Duodenal mucosa (tissue), 2 donors: Measurements from ENCODE around the gene SBF2.

Experiments
- H3K27ac ChIP-seq: one replicate; pipeline ENCODE4 v1.7.0; 2013; ENCODE audit warnings: low read depth, low read length
- H3K27me3 ChIP-seq, 2 donors: one replicate each; pipeline ENCODE4 v1.7.0; 2013; ENCODE audit warnings: low read length in 2 of 2, control low read depth in 1 of 2; ENCODE audit not compliant: insufficient read depth in 2 of 2, control insufficient read depth in 1 of 2
- H3K36me3 ChIP-seq, 2 donors: one replicate each; pipeline ENCODE4 v1.7.0; 2013; ENCODE audit warnings: low read length in 2 of 2, control low read depth in 1 of 2; ENCODE audit not compliant: insufficient read depth in 2 of 2, control insufficient read depth in 1 of 2
- H3K4me1 ChIP-seq, 2 donors: one replicate each; pipeline ENCODE4 v1.7.0; 2013; ENCODE audit warnings: low read length in 2 of 2, control low read depth in 1 of 2; ENCODE audit not compliant: insufficient read depth in 2 of 2, control insufficient read depth in 1 of 2
- H3K4me3 ChIP-seq, 2 donors: one replicate each; pipeline ENCODE4 v1.7.0; 2013; ENCODE audit warnings: low read length in 2 of 2, low read depth in 1 of 2
- H3K9ac ChIP-seq, 2 donors: one replicate each; pipeline ENCODE4 v1.7.0; 2013; ENCODE audit warnings: low read length in 2 of 2, low read depth in 1 of 2
- H3K9me3 ChIP-seq, 2 donors: one replicate each; pipeline ENCODE4 v1.7.0; 2013; ENCODE audit warnings: low read length in 2 of 2, control low read depth in 1 of 2; ENCODE audit not compliant: control insufficient read depth in 1 of 2

The SBF2 gene

DNA sequence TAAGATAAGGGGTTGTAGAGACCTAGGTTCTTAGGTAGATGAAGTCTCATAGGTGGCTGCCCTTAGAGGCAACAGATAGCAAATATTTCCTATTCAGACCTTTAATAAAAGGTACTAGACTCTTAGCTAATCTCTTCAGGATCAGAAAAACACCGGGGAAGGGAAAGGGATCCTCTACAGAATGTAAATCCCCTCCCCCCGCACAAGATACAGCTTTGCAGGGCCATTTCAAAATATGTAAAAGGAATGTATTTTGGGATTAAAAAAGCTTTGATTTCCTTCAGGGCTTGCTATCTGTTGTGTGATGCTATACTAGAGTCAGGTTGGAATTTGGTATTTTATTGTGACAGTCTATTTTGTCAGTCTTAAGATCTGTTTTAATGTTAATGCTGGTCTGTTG, 517.0 kb downstream of the SBF2 start:
- no peaks in the 10 kb centered on the region for H3K9me3 ChIP-seq
- no peak overlapping the region for H3K9ac ChIP-seq
- no peaks in the 10 kb centered on the region for H3K4me1 ChIP-seq
- no peak overlapping the region for H3K27ac ChIP-seq
- H3K27me3 ChIP-seq, result no peaks in the 10 kb centered on the region
- no peak overlapping the region for H3K4me3 ChIP-seq
- H3K36me3 ChIP-seq, result peaks cover 18 to 25% of the 10 kb centered on the region in 2 donors

DNA sequence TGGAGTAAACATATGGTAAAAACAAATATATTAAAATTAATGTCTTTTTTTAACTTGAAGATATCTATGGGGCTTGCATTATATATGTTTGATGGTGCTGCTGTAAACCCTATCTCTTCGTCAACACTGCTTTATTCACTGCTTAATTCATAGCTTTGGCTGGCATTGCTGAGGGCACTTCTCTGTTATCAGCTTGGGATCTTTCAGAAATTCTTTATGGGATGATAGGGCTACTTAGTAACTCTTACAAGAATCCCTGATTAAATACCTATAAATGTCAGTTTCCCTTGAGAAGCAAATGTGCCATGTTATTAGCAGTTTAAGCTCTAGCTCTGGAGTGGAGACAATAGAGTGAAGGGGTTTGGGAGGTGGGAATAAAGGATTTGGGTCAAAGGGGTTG, 517.8 kb downstream of the SBF2 start:
- H3K27ac ChIP-seq, result no peak overlapping the region
- H3K9me3 ChIP-seq, result no peaks in the 10 kb centered on the region
- no peaks in the 10 kb centered on the region for H3K4me1 ChIP-seq
- H3K9ac ChIP-seq, result no peak overlapping the region
- no peak overlapping the region for H3K4me3 ChIP-seq
- no peaks in the 10 kb centered on the region for H3K27me3 ChIP-seq
- peaks cover 15 to 19% of the 10 kb centered on the region in 2 donors for H3K36me3 ChIP-seq

DNA sequence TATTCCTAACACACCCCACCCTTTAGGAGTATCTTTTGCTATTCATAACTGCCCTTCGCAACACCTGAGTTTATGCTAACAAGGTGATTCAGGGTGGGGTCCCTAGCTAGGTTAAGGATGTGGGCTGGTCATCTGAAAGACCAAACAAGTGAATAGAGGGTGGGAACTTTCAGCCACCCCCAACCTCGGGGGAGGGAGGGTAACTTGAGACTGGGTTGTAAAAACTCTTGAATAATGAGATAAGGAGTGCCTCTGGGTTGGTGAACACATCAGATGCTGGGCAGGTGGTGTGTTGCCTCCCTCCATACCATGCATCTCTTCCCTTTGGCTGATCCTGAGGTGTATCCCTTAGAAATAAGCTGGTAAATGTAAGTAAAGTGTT, 518.6 kb downstream of the SBF2 start:
- H3K36me3 ChIP-seq, result peaks cover 10 to 11% of the 10 kb centered on the region in 2 donors
- H3K27ac ChIP-seq, result no peak overlapping the region
- no peaks in the 10 kb centered on the region for H3K9me3 ChIP-seq
- H3K27me3 ChIP-seq, result no peaks in the 10 kb centered on the region
- H3K4me1 ChIP-seq, result no peaks in the 10 kb centered on the region
- H3K4me3 ChIP-seq, result no peak overlapping the region
- H3K9ac ChIP-seq, result no peak overlapping the region

DNA sequence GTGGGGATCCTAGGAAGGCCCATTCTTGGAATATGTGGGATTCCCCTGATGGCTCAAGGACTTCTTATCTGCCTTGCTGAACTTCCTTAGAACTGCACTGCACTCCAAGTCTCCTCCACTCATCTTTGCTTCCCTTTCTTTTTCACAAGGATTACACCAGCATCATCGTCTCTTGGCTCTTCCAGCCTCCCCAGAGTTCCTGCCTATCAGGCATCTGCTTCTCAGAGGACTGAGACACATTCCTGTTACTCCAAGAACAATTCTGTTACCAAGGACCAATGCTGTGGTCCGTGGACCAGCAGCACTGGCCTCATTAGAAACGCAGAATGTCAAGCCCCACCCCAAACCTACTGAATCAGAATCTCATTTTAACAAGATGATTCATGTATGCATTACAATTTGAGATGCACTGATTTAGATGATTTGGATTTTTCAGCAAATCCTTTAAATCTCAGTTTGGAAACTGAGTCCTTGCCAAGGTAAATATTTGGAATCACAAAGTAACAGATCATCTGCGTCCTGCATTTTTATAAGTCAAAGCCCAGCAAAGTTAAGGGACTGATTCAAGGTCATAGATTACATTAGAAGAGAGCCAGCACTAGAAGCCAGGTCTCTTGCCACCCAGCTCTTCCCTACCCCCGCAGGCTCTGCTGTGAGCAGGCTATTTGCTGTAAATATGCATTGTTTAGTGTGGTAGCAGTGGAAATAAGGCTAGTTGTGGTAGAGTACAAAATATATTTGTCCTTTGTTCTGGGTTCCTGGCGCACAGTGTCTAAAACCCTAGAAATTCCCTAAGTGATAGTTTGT, 519.2 kb downstream of the SBF2 start:
- Histone ChIP-seq H3K36me3 (peaks cover 6% of the 10 kb centered on the region in 2 donors), H3K9ac (no peak overlapping the region), H3K4me1 (no peaks in the 10 kb centered on the region), H3K27me3 (no peaks in the 10 kb centered on the region), H3K27ac (no peak overlapping the region), H3K4me3 (no peak overlapping the region), H3K9me3 (no peaks in the 10 kb centered on the region)

DNA sequence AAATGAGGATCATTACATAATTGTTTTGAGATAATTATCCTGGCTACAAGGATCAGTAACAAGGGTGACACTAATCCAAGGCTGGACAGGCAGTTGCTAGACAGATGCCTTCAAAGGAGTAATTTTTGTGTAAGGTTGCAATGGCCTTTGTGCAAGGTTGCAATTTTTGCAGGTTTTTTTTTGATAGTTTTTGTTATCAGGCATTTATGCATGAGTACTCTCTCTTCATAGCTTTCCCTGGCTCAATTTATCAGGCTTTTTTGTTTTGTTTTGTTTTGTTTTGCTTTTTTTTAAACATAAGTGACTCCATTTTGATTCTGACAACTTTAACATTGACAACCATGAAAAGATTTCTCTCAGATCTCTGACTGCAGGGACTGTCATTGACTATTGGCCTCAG, 519.9 kb downstream of the SBF2 start:
- Histone ChIP-seq H3K27ac (no peak overlapping the region), H3K9me3 (no peaks in the 10 kb centered on the region), H3K4me1 (no peaks in the 10 kb centered on the region), H3K27me3 (no peaks in the 10 kb centered on the region), H3K36me3 (peaks cover 0 to 3% of the 10 kb centered on the region in 2 donors), H3K9ac (no peak overlapping the region), H3K4me3 (no peak overlapping the region)

DNA sequence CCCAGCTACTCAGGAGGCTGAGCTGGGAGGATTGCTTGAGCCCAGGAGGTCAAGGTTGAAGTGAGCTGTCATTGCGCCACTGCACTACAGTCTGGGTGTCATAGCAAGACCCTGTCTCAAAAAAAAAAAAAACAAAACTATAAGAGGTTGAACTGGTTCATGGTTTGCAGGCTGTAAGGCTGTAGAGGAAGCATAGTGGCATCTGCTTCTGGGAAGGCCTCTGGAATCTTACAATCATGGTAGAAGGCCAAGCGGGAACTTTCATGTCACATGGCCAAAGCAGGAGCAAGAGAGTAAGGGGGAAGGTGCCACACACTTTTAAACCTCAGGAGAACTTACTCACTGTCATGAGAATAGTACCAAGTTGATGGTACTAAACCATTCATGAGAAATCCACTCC, 520.5 kb downstream of the SBF2 start:
- Histone ChIP-seq H3K36me3 (peaks cover 0 to 3% of the 10 kb centered on the region in 2 donors), H3K4me1 (no peaks in the 10 kb centered on the region), H3K27ac (no peak overlapping the region), H3K27me3 (no peaks in the 10 kb centered on the region), H3K9me3 (no peaks in the 10 kb centered on the region), H3K4me3 (no peak overlapping the region), H3K9ac (no peak overlapping the region)

DNA sequence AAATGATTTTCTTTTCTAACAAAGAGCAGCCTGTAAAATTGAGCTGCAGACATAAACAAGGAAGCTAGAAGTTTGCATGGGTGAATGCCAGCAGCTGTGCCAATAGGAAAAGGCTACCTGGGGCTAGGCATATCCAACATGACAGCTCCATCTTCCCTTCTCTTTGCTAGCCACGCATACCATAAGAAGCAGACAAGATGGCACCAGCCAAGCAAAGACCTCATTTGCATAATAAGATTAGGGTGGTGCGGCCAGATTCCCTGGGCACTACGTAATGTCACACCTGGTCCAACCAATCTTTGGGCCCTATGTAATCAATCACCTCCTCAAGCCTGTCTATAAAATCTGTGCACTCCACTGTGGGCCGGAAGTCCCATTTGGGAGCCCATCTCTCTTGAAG, 521.8 kb downstream of the SBF2 start:
- Histone ChIP-seq H3K36me3 (no peaks in the 10 kb centered on the region), H3K9me3 (no peaks in the 10 kb centered on the region), H3K4me1 (no peaks in the 10 kb centered on the region), H3K4me3 (no peak overlapping the region), H3K27ac (no peak overlapping the region), H3K27me3 (no peaks in the 10 kb centered on the region), H3K9ac (no peak overlapping the region)

DNA sequence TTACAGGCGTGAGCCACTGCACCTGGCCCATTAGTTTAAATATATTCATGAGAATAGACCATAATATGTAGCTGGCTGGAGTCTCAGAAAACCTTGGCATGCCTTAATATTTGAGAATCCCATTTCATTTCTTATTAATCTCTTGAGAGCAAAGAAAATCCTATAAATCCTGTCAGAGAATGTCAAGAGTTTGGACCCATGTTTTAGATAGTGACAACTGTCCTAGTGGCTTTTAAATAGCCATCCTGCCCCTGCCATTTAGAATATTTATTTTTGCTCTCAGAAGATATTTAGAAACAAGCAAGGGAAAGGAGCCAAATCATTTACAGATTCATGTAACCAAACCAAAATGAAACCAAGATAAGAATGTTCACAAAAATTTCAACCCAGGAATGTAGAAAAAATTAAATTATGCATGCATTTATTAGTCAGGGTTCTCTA, 522.9 kb downstream of the SBF2 start:
- no peaks in the 10 kb centered on the region for H3K36me3 ChIP-seq
- no peak overlapping the region for H3K27ac ChIP-seq
- no peak overlapping the region for H3K9ac ChIP-seq

DNA sequence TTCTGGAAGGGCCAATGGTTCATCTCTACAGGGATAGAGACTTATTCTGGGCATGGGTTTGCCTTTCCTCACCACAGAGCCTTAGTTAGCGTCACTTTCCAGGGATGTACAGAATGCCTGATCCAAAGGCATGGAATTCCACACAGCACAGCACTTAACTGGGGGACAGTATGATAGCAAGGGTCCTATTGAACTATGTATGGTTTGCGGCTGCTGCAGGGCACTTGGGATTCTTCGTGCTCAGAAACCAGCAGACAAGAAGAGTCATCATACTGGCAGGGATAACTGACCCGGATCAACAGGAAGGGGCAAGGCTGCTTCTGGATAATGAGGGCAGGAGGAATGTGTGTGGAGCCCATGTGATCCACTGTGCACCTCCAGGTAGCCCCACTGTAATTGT, 524.4 kb downstream of the SBF2 start:
- Histone ChIP-seq H3K4me3 (no peak overlapping the region), H3K9me3 (no peaks in the 10 kb centered on the region), H3K27me3 (no peaks in the 10 kb centered on the region), H3K4me1 (peaks cover 0 to 3% of the 10 kb centered on the region in 2 donors), H3K9ac (no peak overlapping the region), H3K27ac (no peak overlapping the region), H3K36me3 (no peaks in the 10 kb centered on the region)

More for the DNA sequence above, 522.9 kb downstream of the SBF2 start:
- H3K4me3 ChIP-seq, result no peak overlapping the region
- H3K4me1 ChIP-seq, result no peaks in the 10 kb centered on the region
- H3K27me3 ChIP-seq, result no peaks in the 10 kb centered on the region
- no peaks in the 10 kb centered on the region for H3K9me3 ChIP-seq

DNA sequence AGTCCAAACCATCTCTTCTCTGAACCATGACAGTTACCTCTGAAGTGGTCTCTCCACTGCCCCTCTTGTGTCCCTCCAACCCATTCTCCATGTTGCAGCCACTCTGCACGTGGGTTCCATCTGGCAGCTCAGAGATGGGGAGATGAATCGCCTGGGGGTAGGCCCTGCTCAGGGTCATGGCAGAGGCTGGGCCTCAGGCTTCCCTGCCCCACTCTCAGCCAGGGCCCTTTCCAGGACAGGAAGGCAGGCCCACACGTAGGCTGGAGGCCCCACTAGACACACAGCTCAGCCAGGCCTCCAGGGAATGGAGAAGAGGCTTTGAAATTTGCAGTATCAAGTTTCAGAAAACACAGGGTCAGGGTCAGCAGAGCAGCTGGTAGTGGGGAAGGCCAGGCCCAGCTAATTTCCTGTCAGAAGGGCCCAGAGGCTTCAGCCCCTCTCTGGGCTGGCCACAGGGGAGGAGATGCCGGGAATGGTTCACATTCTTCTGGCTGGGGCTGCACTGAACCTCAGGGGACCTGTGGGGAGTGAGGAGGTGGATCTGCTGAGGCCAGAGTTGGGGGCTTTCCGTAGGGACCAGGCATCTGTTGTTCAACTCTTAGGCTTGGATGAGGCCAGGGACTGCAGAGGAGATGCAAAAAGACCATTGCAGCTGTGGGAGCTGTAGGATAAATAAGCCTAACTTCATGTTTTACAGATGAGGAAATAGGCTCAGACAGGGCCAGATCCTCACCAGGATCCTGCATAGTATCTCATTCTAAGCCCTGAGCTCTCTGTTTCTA, 528.5 kb downstream of the SBF2 start:
- peak overlapping the region; percentile 24 for H3K27ac ChIP-seq
- H3K9ac ChIP-seq, result no peak overlapping the region
- no peaks in the 10 kb centered on the region for H3K27me3 ChIP-seq
- no peak overlapping the region for H3K4me3 ChIP-seq
- no peaks in the 10 kb centered on the region for H3K36me3 ChIP-seq
- no peaks in the 10 kb centered on the region for H3K9me3 ChIP-seq
- H3K4me1 ChIP-seq, result peaks cover 0 to 3% of the 10 kb centered on the region in 2 donors
